ENCODE measurements around the gene CD79B. TPM values are rescaled to one million over a fixed set of nuclear protein-coding genes. Genes with fewer than 3 reads are reported as not detected.

CD79B gene
- 10 to 100 TPM; 16.4 to 17.2 TPM for total RNA-seq
- polyA plus RNA-seq: 10 to 100 TPM; 54.4 to 57.2 TPM

DNA sequence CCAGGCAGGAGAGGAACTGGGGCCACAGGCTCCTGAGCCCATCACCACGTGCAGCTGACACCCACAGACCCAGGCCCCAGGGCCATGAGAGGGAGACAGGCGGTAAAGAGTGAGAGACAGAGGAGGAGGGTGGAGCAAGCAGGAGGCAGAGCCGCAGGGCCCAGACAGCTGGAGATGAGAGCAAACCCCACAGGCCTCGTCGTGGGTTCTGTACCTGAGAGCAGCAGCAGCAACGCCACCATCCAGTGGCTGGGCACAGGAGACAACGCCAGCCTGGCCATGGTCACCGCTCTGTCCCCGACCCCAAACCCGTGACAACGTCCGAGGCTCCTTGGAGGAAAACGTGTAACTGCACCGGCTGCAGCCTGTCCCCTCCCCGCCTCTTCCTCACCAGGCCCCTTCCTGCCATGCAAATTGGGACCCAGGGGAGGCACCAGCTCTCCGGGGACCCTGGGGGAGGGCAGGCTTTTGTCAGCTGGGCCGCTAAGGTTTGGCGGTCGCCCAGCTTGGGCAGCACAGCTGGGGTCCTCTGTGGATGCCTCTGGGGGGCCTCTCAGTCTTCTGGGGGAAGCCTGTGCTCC lies at the start of gene CD79B:
CD79B (minus strand) TSS at position 351 of the 581 bp plus-strand sequence; CDS start at position 281, 70 bp downstream.
- H3K9me3 ChIP-seq (ENCODE audit: control insufficient read depth in 1 of 2, low read length in 2 of 2): no peaks in the 10 kb centered on the region
- Mint-ChIP-seq H3K36me3 (peaks cover 0 to 10% of the 10 kb centered on the region in 2 donors), H3K9me3 (no peaks in the 10 kb centered on the region), H3K4me3 (peak within 1 kb of the TSS; percentile 92 to 98 (median 94)), H3K27me3 (no peaks in the 10 kb centered on the region), H3K4me1 (peaks cover 7 to 32% (median 22%) of the 10 kb centered on the region in 4 donors), H3K27ac (peak within 1 kb of the TSS; percentile 73 to 96 (median 94))
- peaks cover 20% of the 10 kb centered on the region for H3K36me3 ChIP-seq (ENCODE audit: insufficient read depth, low read length)
- intact Hi-C loops (cut with micrococcal nuclease): no loop called here
- peaks cover 25% of the 10 kb centered on the region for H3K4me1 ChIP-seq (ENCODE audit: insufficient read depth, low read length)
- peak within 1 kb of the TSS; percentile 71 for H3K27ac ChIP-seq (ENCODE audit: low read depth, low read length)
- peak; percentile 27 to 52 (median 40) for DNase-seq
- ChIA-PET CTCF (ENCODE audit: partially characterized antibody) (interaction anchor here (0.9 to 5.9 kb wide), 13 partner anchors 11 to 202 kb away, joined by 3 to 56 read pairs (median 4); partner anchors contain the start of gene GH1), POLR2A (ENCODE audit: partially characterized antibody) (interaction anchor here (1.1 to 4.2 kb wide), 13 partner anchors 13 to 214 kb away, joined by 3 to 34 read pairs (median 8); partner anchors contain the start of genes ERN1, GH1 and ICAM2)
- H3K27me3 ChIP-seq (ENCODE audit: insufficient read depth, low read length): no peaks in the 10 kb centered on the region
- H3K4me3 ChIP-seq (ENCODE audit: low read length in 2 of 2): peak within 1 kb of the TSS; percentile 48 to 51

DNA sequence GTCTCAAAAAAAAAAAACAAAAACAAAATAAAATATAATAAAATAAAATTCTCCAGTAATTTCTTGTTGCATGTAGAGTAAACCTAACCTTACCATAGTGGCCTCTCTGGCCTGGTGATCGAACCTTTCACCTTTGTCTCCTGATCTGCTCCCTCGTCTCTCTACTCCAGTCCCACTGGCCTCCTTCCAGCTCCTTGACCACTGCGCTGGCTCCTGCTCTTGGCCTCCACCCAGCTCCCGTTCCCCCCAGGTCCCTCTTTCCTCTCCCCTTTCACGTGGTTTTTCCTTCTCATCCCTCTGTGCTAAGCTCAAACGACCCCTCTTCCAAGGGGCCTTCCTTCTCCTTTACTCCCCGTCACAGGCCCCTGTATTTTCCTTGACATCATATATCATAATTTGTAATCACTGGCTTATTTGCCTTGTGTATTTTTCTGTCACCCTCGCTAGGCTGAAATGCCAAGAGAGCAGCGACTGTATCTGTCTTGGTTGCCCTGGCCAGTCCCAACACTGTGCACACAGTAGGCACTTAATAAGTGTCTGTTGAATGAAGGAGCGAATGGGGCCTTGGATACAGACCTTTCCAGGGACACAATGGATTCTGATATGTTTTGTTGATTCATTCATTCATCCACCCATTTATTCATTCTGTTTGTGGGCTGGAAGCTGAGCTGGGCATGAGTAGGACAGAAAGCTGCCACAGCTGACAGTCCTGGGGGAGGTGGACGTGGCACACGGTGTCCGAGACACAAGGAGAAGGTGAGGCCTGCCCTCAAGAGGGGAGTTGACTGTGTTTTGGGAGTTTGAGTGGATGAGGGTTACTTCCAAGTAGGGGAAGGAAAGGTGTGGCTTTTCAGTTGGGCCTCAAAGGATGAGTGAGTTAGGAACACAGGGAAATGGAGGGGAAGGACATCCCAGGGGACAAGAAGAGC lies 46.4 kb upstream of the CD79B start:
- no peak overlapping the region for H3K4me3 Mint-ChIP-seq
- H3K9me3 ChIP-seq (ENCODE audit: control insufficient read depth in 1 of 2, low read length in 2 of 2): no peaks in the 10 kb centered on the region

DNA sequence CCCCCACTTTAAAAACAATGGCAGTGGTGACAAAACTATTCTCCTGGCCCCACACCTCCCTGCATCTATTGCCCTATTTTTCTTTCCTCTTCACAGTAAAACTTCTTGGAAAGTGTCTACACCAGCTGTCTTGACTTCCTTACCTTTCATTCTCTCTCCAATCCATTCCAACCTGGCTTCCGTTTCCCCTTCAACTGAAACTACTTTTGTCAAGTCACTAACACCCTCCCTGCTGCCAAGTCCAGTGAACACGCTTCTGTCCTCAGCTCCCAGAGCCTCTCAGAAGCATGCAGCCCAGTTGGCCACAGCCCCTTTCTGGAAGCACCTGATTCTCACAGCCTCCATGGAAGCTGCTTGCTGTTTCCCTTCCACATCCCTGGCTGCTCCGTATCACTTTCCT lies 44.6 kb upstream of the CD79B start:
- Mint-ChIP-seq H3K27me3 (no peaks in the 10 kb centered on the region), H3K36me3 (no peaks in the 10 kb centered on the region), H3K4me1 (peaks cover 0 to 6% (median 2%) of the 10 kb centered on the region in 4 donors), H3K27ac (no peak overlapping the region), H3K9me3 (peaks cover 0 to 2% (median under 1%) of the 10 kb centered on the region in 8 donors), H3K4me3 (no peak overlapping the region)
- no peak overlapping the region for H3K27ac ChIP-seq (ENCODE audit: low read depth, low read length)
- H3K27me3 ChIP-seq (ENCODE audit: insufficient read depth, low read length): no peaks in the 10 kb centered on the region
- no peaks in the 10 kb centered on the region for H3K9me3 ChIP-seq (ENCODE audit: control insufficient read depth in 1 of 2, low read length in 2 of 2)
- CTCF ChIA-PET (ENCODE audit: partially characterized antibody): interaction anchor here (1.0 to 1.4 kb wide), 4 partner anchors 13 to 57 kb away, joined by 3 to 4 read pairs (median 4); no protein-coding TSS in a partner anchor
- intact Hi-C loops (cut with micrococcal nuclease): no loop called here
- H3K36me3 ChIP-seq (ENCODE audit: insufficient read depth, low read length): no peaks in the 10 kb centered on the region
- H3K4me1 ChIP-seq (ENCODE audit: insufficient read depth, low read length): no peaks in the 10 kb centered on the region
- no peak for DNase-seq
- no peak overlapping the region for H3K4me3 ChIP-seq (ENCODE audit: low read length in 2 of 2)
- POLR2A ChIA-PET (ENCODE audit: partially characterized antibody): interaction anchor here (0.6 to 1.7 kb wide), 2 partner anchors 8 to 46 kb away, joined by 3 to 5 read pairs; no protein-coding TSS in a partner anchor

More for the DNA sequence above, 46.4 kb upstream of the CD79B start:
- ChIA-PET POLR2A (ENCODE audit: partially characterized antibody) (interaction anchor here (1.0 to 1.6 kb wide), 3 partner anchors 15 to 44 kb away, joined by 3 to 4 read pairs (median 3); no protein-coding TSS in a partner anchor), CTCF (ENCODE audit: partially characterized antibody) (interaction anchor here (1.0 to 32.9 kb wide), 6 partner anchors 12 to 66 kb away, joined by 3 to 556 read pairs (median 7); partner anchors contain the start of genes GH1 and ICAM2)
- DNase-seq: no peak
- Mint-ChIP-seq H3K9me3 (peaks cover 2 to 12% (median 8%) of the 10 kb centered on the region in 8 donors), H3K4me1 (peaks cover 0 to 7% (median 3%) of the 10 kb centered on the region in 4 donors), H3K27ac (no peak overlapping the region), H3K36me3 (peaks cover 0 to 4% of the 10 kb centered on the region in 2 donors), H3K27me3 (no peaks in the 10 kb centered on the region)
- H3K4me3 ChIP-seq (ENCODE audit: low read length in 2 of 2): no peak overlapping the region
- no peaks in the 10 kb centered on the region for H3K36me3 ChIP-seq (ENCODE audit: insufficient read depth, low read length)
- no peaks in the 10 kb centered on the region for H3K27me3 ChIP-seq (ENCODE audit: insufficient read depth, low read length)
- no peaks in the 10 kb centered on the region for H3K4me1 ChIP-seq (ENCODE audit: insufficient read depth, low read length)
- no peak overlapping the region for H3K27ac ChIP-seq (ENCODE audit: low read depth, low read length)
- intact Hi-C loops (cut with micrococcal nuclease): no loop called here

GRCh38 chr17:63975541-63976092 lies 43.5 kb upstream of the CD79B start:
- intact Hi-C loops (cut with micrococcal nuclease): no loop called here
- no peaks in the 10 kb centered on the region for H3K27me3 Mint-ChIP-seq
- peak overlapping the region in 1 of 7 donors; percentile 31 for H3K27ac Mint-ChIP-seq
- POLR2A ChIA-PET (ENCODE audit: partially characterized antibody): interaction anchor here (0.7 to 1.8 kb wide), 5 partner anchors 9 to 170 kb away, joined by 3 to 5 read pairs (median 4); no protein-coding TSS in a partner anchor
- no peaks in the 10 kb centered on the region for H3K4me1 ChIP-seq (ENCODE audit: insufficient read depth, low read length)
- H3K9me3 ChIP-seq (ENCODE audit: control insufficient read depth in 1 of 2, low read length in 2 of 2): no peaks in the 10 kb centered on the region
- H3K4me1 Mint-ChIP-seq: peaks cover 0 to 6% (median 2%) of the 10 kb centered on the region in 4 donors
- H3K4me3 Mint-ChIP-seq: no peak overlapping the region
- no peaks in the 10 kb centered on the region for H3K9me3 Mint-ChIP-seq
- no peaks in the 10 kb centered on the region for H3K36me3 ChIP-seq (ENCODE audit: insufficient read depth, low read length)
- no peak overlapping the region for H3K4me3 ChIP-seq (ENCODE audit: low read length in 2 of 2)
- no peaks in the 10 kb centered on the region for H3K36me3 Mint-ChIP-seq
- H3K27ac ChIP-seq (ENCODE audit: low read depth, low read length): no peak overlapping the region
- no peaks in the 10 kb centered on the region for H3K27me3 ChIP-seq (ENCODE audit: insufficient read depth, low read length)
- CTCF ChIA-PET (ENCODE audit: partially characterized antibody): interaction anchor here (0.8 to 1.5 kb wide), 7 partner anchors 10 to 88 kb away, joined by 3 to 4 read pairs (median 3); no protein-coding TSS in a partner anchor
- no peak for DNase-seq

DNA sequence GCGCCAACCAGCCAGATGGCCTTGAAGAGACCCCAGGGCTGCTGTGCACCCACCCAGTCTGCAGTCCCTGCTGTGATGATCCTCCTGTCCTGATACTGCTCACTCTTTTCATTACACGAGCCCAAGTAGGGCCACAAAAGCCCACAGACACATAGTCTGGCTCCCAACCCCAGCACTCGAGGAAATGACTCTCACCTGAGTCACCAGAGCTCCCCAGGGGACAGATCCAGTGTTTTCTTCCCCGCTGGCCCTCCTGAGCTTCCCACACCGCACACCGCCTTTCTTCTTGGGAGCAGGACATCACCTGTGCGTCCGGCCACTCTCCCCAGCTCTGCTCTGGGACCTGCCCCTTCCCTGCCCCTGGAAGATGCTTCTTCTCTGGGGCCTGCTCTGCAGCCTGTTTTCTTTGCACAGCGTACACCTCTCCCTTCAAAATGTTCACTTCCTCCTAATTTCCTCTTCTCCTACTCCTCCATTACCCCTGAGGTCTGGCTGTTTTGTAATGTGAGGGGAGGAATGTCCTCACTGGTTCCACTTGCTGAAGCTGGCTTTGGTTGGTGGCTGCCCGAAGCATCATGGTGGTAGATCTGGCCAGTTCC lies 42.6 kb upstream of the CD79B start:
- H3K36me3 ChIP-seq (ENCODE audit: insufficient read depth, low read length): no peaks in the 10 kb centered on the region
- no peaks in the 10 kb centered on the region for H3K27me3 Mint-ChIP-seq
- no peak overlapping the region for H3K4me3 ChIP-seq (ENCODE audit: low read length in 2 of 2)
- H3K9me3 Mint-ChIP-seq: no peaks in the 10 kb centered on the region
- H3K36me3 Mint-ChIP-seq: no peaks in the 10 kb centered on the region
- no peak overlapping the region for H3K27ac ChIP-seq (ENCODE audit: low read depth, low read length)
- no peak for DNase-seq
- no peaks in the 10 kb centered on the region for H3K4me1 ChIP-seq (ENCODE audit: insufficient read depth, low read length)
- H3K27me3 ChIP-seq (ENCODE audit: insufficient read depth, low read length): no peaks in the 10 kb centered on the region
- ChIA-PET CTCF (ENCODE audit: partially characterized antibody) (interaction anchor here (1.1 to 1.5 kb wide), 4 partner anchors 8 to 71 kb away, joined by 3 to 4 read pairs (median 4); no protein-coding TSS in a partner anchor), POLR2A (ENCODE audit: partially characterized antibody) (interaction anchor here (1.7 to 1.8 kb wide), 2 partner anchors 10 to 28 kb away, joined by 4 to 5 read pairs; no protein-coding TSS in a partner anchor)
- H3K9me3 ChIP-seq (ENCODE audit: control insufficient read depth in 1 of 2, low read length in 2 of 2): no peaks in the 10 kb centered on the region
- H3K4me1 Mint-ChIP-seq: peaks cover 0 to 6% (median 2%) of the 10 kb centered on the region in 4 donors
- intact Hi-C loops (cut with micrococcal nuclease): no loop called here
- peak overlapping the region in 1 of 8 donors; percentile 63 for H3K4me3 Mint-ChIP-seq
- H3K27ac Mint-ChIP-seq: peak overlapping the region in 3 of 7 donors; percentile 67 to 68 (median 68)

- no peaks in the 10 kb centered on the region for H3K27me3 Mint-ChIP-seq
- intact Hi-C loops (cut with micrococcal nuclease): no loop called here
- DNase-seq: no peak
- no peaks in the 10 kb centered on the region for H3K27me3 ChIP-seq (ENCODE audit: insufficient read depth, low read length)
- H3K4me1 Mint-ChIP-seq: peaks cover 0 to 6% (median 2%) of the 10 kb centered on the region in 4 donors
- H3K9me3 Mint-ChIP-seq: no peaks in the 10 kb centered on the region
- H3K4me1 ChIP-seq (ENCODE audit: insufficient read depth, low read length): no peaks in the 10 kb centered on the region
- no peaks in the 10 kb centered on the region for H3K36me3 ChIP-seq (ENCODE audit: insufficient read depth, low read length)
- peak overlapping the region in 1 of 8 donors; percentile 63 for H3K4me3 Mint-ChIP-seq
- H3K4me3 ChIP-seq (ENCODE audit: low read length in 2 of 2): no peak overlapping the region
- peak overlapping the region in 2 of 7 donors; percentile 67 to 68 for H3K27ac Mint-ChIP-seq
- ChIA-PET CTCF (ENCODE audit: partially characterized antibody) (interaction anchor here (1.2 to 1.3 kb wide), 2 partner anchors 9 to 55 kb away, joined by 3 to 4 read pairs; no protein-coding TSS in a partner anchor), POLR2A (ENCODE audit: partially characterized antibody) (interaction anchor here (1.8 kb wide), 1 partner anchor 27 kb away, joined by 4 read pairs; no protein-coding TSS in a partner anchor)
- no peaks in the 10 kb centered on the region for H3K36me3 Mint-ChIP-seq
- no peak overlapping the region for H3K27ac ChIP-seq (ENCODE audit: low read depth, low read length)
- no peaks in the 10 kb centered on the region for H3K9me3 ChIP-seq (ENCODE audit: control insufficient read depth in 1 of 2, low read length in 2 of 2)
Measured at GRCh38 chr17:63973930-63974593, 41.9 kb upstream of the CD79B start.

All from CD4-positive, alpha-beta memory T cell (primary cell).